ENCODE measurements around the gene GDI2.

DNA sequence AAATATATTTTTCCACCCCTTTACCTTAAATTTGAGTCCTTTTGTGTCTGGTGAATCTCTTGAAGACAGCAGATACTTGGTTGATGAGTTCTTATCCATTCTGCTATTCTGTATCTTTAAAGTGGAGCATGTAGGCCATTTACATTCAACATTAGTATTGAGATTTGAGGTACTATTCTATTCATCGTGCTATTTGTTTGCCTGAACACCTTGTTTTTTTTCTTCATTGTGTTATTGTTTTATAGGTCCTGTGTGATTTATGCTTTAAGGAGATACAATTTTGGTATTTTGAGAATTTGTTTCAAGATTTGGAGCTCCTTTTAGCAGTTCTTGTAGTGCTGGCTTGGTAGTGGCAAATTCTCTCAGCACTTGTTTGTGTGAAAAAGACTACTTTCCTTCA, 29.9 kb downstream of the GDI2 start:
- TF ChIP-seq YEATS4 (CRISPR knock-in tag; IDR thresholded peaks at IDR 0.05; ENCODE audit: borderline replicate concordance) (no peak), SRY (CRISPR knock-in tag; IDR thresholded peaks at IDR 0.05) (no peak), ATF3 (CRISPR knock-in tag; IDR thresholded peaks at IDR 0.05) (no peak), KLF9 (CRISPR knock-in tag; IDR thresholded peaks at IDR 0.05; ENCODE audit: low read depth) (no peak), NFKBIZ (CRISPR knock-in tag; IDR thresholded peaks at IDR 0.05) (no peak), POLR2A (IDR thresholded peaks at IDR 0.05; ENCODE audit: insufficient read depth in 1 of 2, low read depth in 2 of 2, low read length in 2 of 2) (no peak), ETV6 (CRISPR knock-in tag; conservative IDR thresholded peaks at IDR 0.05) (no peak), GABPA (IDR thresholded peaks at IDR 0.05; ENCODE audit: low read depth, low read length) (no peak), GABPA (CRISPR knock-in tag; IDR thresholded peaks at IDR 0.05; ENCODE audit: low read depth) (no peak)
- TF ChIP-seq, protein P1, sequence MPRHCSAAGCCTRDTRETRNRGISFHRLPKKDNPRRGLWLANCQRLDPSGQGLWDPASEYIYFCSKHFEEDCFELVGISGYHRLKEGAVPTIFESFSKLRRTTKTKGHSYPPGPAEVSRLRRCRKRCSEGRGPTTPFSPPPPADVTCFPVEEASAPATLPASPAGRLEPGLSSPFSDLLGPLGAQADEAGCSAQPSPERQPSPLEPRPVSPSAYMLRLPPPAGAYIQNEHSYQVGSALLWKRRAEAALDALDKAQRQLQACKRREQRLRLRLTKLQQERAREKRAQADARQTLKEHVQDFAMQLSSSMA (CRISPR knock-in tag; IDR thresholded peaks at IDR 0.05): no peak
- TF ChIP-seq, protein P2, sequence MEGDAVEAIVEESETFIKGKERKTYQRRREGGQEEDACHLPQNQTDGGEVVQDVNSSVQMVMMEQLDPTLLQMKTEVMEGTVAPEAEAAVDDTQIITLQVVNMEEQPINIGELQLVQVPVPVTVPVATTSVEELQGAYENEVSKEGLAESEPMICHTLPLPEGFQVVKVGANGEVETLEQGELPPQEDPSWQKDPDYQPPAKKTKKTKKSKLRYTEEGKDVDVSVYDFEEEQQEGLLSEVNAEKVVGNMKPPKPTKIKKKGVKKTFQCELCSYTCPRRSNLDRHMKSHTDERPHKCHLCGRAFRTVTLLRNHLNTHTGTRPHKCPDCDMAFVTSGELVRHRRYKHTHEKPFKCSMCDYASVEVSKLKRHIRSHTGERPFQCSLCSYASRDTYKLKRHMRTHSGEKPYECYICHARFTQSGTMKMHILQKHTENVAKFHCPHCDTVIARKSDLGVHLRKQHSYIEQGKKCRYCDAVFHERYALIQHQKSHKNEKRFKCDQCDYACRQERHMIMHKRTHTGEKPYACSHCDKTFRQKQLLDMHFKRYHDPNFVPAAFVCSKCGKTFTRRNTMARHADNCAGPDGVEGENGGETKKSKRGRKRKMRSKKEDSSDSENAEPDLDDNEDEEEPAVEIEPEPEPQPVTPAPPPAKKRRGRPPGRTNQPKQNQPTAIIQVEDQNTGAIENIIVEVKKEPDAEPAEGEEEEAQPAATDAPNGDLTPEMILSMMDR (CRISPR knock-in tag; IDR thresholded peaks at IDR 0.05): no peak
